Smooth muscle cell (in vitro differentiated cells): ENCODE data around the gene LARGE2. TPM values are rescaled to one million over a fixed set of nuclear protein-coding genes. Genes with fewer than 3 reads are reported as not detected.

Experiments used
- DNase-seq: peaks from one replicate; lab custom pipeline; 2025; ENCODE audit not compliant: unreplicated experiment; lab: John Stamatoyannopoulos, UW
- H2AFZ ChIP-seq: fragments of 200-600 bp; sonication (generic); 2 replicates; pipeline ENCODE4 v1.6.0; 2016; ENCODE audit warnings: antibody characterized with exemption, low read depth, mild to moderate bottlenecking
- H3F3A ChIP-seq: fragments of 200-600 bp; sonication (generic); 2 replicates; pipeline ENCODE4 v1.6.0; 2017; ENCODE audit warnings: antibody characterized with exemption, low read depth
- H3K27ac ChIP-seq: fragments of 200-600 bp; sonication (generic); 2 replicates; pipeline ENCODE4 v1.5.1; 2016; ENCODE audit warnings: low read depth, mild to moderate bottlenecking
- H3K27me3 ChIP-seq: fragments of 200-600 bp; sonication (generic); 2 replicates; pipeline ENCODE4 v1.6.1; 2016; ENCODE audit warnings: low read depth, mild to moderate bottlenecking
- H3K36me3 ChIP-seq: fragments of 200-600 bp; sonication (generic); 2 replicates; pipeline ENCODE4 v1.5.1; 2016; ENCODE audit warnings: low read depth
- H3K4me1 ChIP-seq: fragments of 200-600 bp; sonication (generic); 2 replicates; pipeline ENCODE4 v1.5.1; 2016; ENCODE audit warnings: low read depth
- H3K4me2 ChIP-seq: fragments of 200-600 bp; sonication (generic); 2 replicates; pipeline ENCODE4 v1.6.0; 2016; ENCODE audit warnings: mild to moderate bottlenecking
- H3K4me3 ChIP-seq: fragments of 200-600 bp; sonication (generic); 2 replicates; pipeline ENCODE4 v1.5.1; 2016; ENCODE audit warnings: mild to moderate bottlenecking
- H3K79me2 ChIP-seq: fragments of 200-600 bp; sonication (generic); 2 replicates; pipeline ENCODE4 v1.6.0; 2016; ENCODE audit warnings: low read depth, mild to moderate bottlenecking
- H3K9ac ChIP-seq: fragments of 200-600 bp; sonication (generic); 2 replicates; pipeline ENCODE4 v1.6.0; 2016; ENCODE audit warnings: low read depth
- H3K9me3 ChIP-seq: fragments of 200-600 bp; sonication (generic); replicated peaks from 2 replicates; pipeline ENCODE4 v1.5.1; 2016; ENCODE audit warnings: low read depth
- H4K20me1 ChIP-seq: fragments of 200-600 bp; sonication (generic); 2 replicates; pipeline ENCODE4 v1.6.0; 2016; ENCODE audit warnings: low read depth
- CTCF ChIP-seq: fragments of 200-600 bp; sonication (generic); IDR thresholded peaks from 2 replicates; pipeline ENCODE4 v1.5.1; 2017; ENCODE audit warnings: borderline replicate concordance, mild to moderate bottlenecking, antibody characterized with exemption; ENCODE audit not compliant: insufficient read depth, poor library complexity, severe bottlenecking
- WGBS: methylation state at CpG from one replicate; pipeline ENCODE4 v1.1.7; 2016; ENCODE audit warnings: low lambda C conversion rate; 5-methylcytosine and 5-hydroxymethylcytosine counted together
- polyA plus RNA-seq: library from polyadenylated mRNA; unstranded; fragments of >200 nt; fragmentation: Nextera tagmentation; extraction: Ambion mirVana; gene quantifications from 2 replicates; pipeline ENCODE4 v1.2.1, GENCODE V29; 2016
- total RNA-seq: library from RNA; depleted of rRNA; stranded (reverse); fragments of >200 nt; gene quantifications from 2 replicates; pipeline ENCODE4 v1.2.3, GENCODE V29; 2014

The LARGE2 gene
- total and polyA plus RNA-seq, 2 experiments from 2014 or later, result 0.40 to 0.46 TPM

DNA sequence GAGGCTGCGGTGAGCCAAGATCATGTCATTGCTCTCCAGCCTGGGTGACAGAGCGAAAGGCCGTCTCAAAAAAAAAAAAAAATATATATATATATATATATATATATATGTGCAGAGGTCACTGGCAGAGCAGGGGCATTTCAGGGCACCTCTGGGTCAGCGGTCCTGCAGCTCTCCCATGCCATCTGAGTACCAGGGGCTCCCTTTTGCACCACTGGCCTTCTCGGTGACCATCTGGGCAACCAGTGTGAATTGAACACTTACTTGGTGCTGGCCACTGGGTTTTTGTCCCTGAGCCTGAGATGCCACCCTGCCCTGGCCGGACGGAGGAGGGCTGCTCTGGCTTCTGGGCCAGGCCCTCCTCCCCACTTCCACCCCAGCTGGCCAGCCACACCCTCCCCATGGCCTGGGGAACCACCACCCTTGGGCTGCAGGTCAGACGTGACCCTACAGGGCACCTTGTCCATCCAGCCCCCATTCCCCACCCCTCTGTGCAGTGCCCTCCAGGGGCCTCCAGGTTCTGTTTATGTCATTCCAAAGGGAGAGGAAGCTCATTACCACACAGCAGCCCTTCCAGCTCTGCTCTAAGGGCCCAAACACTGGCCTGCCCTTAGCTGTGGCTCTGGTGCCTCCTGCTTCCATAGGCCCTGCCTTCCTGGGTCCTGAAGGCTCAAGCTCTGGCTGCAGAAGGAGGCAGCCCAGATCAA, 26.8 kb upstream of the LARGE2 start:
- Histone ChIP-seq H3K4me1 (peaks cover 20% of the 10 kb centered on the region), H4K20me1 (no peaks in the 10 kb centered on the region), H3K9ac (no peak overlapping the region), H3K36me3 (no peaks in the 10 kb centered on the region), H3F3A (no peaks in the 10 kb centered on the region), H3K4me3 (no peak overlapping the region), H3K79me2 (no peaks in the 10 kb centered on the region), H3K9me3 (no peaks in the 10 kb centered on the region), H3K27me3 (no peaks in the 10 kb centered on the region), H3K27ac (no peak overlapping the region), H2AFZ (no peak overlapping the region), H3K4me2 (no peak overlapping the region)
- no peak for DNase-seq
- no peak for TF ChIP-seq CTCF
- 92% methylated on average over 8 of the region's 8 CpGs for WGBS

DNA sequence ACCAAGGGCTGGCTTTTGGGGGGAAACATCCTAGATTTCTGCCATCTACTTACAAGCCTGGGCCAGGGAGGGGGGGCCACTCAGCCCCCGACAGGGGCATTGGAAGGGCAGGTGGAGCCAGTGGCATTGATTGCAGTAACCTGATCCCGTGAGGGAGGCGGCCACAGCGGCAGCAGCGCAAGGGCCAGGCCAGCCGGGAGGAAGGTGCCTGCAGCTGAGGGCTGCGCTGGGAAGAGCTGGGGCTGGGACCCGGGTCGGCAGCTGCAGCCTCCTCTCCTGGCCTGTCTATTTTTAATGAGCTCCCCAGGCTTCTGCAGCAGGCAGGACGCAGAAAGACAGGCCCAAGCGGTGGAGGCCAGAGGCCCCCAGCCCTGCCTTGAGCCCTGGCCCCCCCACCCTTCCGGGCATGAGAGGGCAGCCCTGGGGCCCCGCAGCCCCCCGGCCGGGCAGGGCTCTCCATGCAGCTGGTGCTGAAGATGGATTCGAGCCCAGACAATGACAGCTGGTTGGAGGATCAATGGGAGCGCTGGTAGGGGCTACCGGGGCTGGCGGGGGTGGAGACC, 26.0 kb upstream of the LARGE2 start:
- Histone ChIP-seq H3K27ac (no peak overlapping the region), H3K27me3 (no peaks in the 10 kb centered on the region), H2AFZ (no peak overlapping the region), H3K4me3 (no peak overlapping the region), H3F3A (no peaks in the 10 kb centered on the region), H3K9me3 (no peaks in the 10 kb centered on the region), H4K20me1 (peaks cover 6% of the 10 kb centered on the region), H3K4me1 (peaks cover 24% of the 10 kb centered on the region), H3K9ac (no peak overlapping the region), H3K4me2 (no peak overlapping the region), H3K79me2 (no peaks in the 10 kb centered on the region), H3K36me3 (no peaks in the 10 kb centered on the region)
- no peak for DNase-seq
- no peak for TF ChIP-seq CTCF
- 29% methylated on average over 15 of the region's 19 CpGs for WGBS

- Histone ChIP-seq H3K4me2 (no peak overlapping the region), H3K9ac (no peak overlapping the region), H3K4me3 (no peak overlapping the region), H3K79me2 (no peaks in the 10 kb centered on the region), H3K4me1 (peaks cover 24% of the 10 kb centered on the region), H3K9me3 (no peaks in the 10 kb centered on the region), H3K36me3 (no peaks in the 10 kb centered on the region), H3F3A (no peaks in the 10 kb centered on the region), H4K20me1 (peaks cover 9% of the 10 kb centered on the region), H3K27me3 (no peaks in the 10 kb centered on the region), H2AFZ (no peak overlapping the region), H3K27ac (no peak overlapping the region)
- no peak for TF ChIP-seq CTCF
- no peak for DNase-seq
- 92% methylated on average over 6 of the region's 6 CpGs for WGBS
Measured at GRCh38 chr11:45897556-45897955, 24.9 kb upstream of the LARGE2 start.

- Histone ChIP-seq H3K4me3 (peak overlapping the region; percentile 68), H3K27me3 (no peaks in the 10 kb centered on the region), H3F3A (no peaks in the 10 kb centered on the region), H3K79me2 (no peaks in the 10 kb centered on the region), H3K9ac (peak overlapping the region; percentile 97), H3K4me2 (peak overlapping the region; percentile 99), H4K20me1 (peaks cover 9% of the 10 kb centered on the region), H3K27ac (peak overlapping the region; percentile 72), H3K9me3 (no peaks in the 10 kb centered on the region), H3K36me3 (no peaks in the 10 kb centered on the region), H2AFZ (no peak overlapping the region), H3K4me1 (peaks cover 24% of the 10 kb centered on the region)
- no peak for DNase-seq
- TF ChIP-seq CTCF, result no peak
- 15% methylated on average over 3 of the region's 3 CpGs for WGBS
Measured at GRCh38 chr11:45899086-45899447, 23.4 kb upstream of the LARGE2 start.
